DND-41 (cell line): ENCODE results near the gene CDC7.

Experiments
- ATAC-seq: fragments of 200-7000 bp; cut with Tn5 transposase; 3 replicates; pipeline ENCODE4 v1.9.1; 2021; ENCODE audit warnings: low read depth; ENCODE audit not compliant: insufficient read depth
- DNase-seq: peaks from one replicate; pipeline ENCODE4 v3.0.0-alpha.2; 2020
- H2AFZ ChIP-seq: 2 replicates; pipeline ENCODE4 v1.6.0; 2012; ENCODE audit warnings: low read depth, low read length
- H3K27ac ChIP-seq: 2 replicates; pipeline ENCODE4 v1.5.1; 2012; ENCODE audit warnings: low read length, inconsistent platforms
- H3K27me3 ChIP-seq: fragments of 200-600 bp; sonication (generic); 2 replicates; pipeline ENCODE4 v1.6.0; 2012; ENCODE audit warnings: low read length, mild to moderate bottlenecking, inconsistent platforms; ENCODE audit not compliant: insufficient read depth, poor library complexity
- H3K36me3 ChIP-seq: 2 replicates; pipeline ENCODE4 v1.5.1; 2012; ENCODE audit warnings: low read length, inconsistent platforms; ENCODE audit not compliant: insufficient read depth
- H3K4me1 ChIP-seq: 2 replicates; pipeline ENCODE4 v1.5.1; 2012; ENCODE audit warnings: mild to moderate bottlenecking, low read length; ENCODE audit not compliant: insufficient read depth
- H3K4me2 ChIP-seq: 2 replicates; pipeline ENCODE4 v1.6.0; 2012; ENCODE audit warnings: mild to moderate bottlenecking, moderate library complexity, low read length, inconsistent platforms; ENCODE audit not compliant: insufficient read depth
- H3K4me3 ChIP-seq, 2 experiments: fragments of 200-600 bp in 1 of 2; shearing (Covaris generic) in 1 of 2; 2 replicates each; pipeline ENCODE4 v1.5.1; 2012 to 2016; ENCODE audit warnings: inconsistent platforms in 2 of 2, low read length in 2 of 2, mild to moderate bottlenecking in 2 of 2, low read depth in 1 of 2, moderate library complexity in 1 of 2
- H3K79me2 ChIP-seq: 2 replicates; pipeline ENCODE4 v1.6.0; 2012; ENCODE audit warnings: low read length, inconsistent platforms; ENCODE audit not compliant: insufficient read depth
- H3K9ac ChIP-seq: 2 replicates; pipeline ENCODE4 v1.6.0; 2012; ENCODE audit warnings: low read depth, mild to moderate bottlenecking, inconsistent platforms, low read length, moderate library complexity
- H3K9me3 ChIP-seq: 2 replicates; pipeline ENCODE4 v1.5.1; 2012; ENCODE audit warnings: low read length, moderate library complexity, mild to moderate bottlenecking, inconsistent platforms; ENCODE audit not compliant: insufficient read depth, severe bottlenecking
- H4K20me1 ChIP-seq: 2 replicates; pipeline ENCODE4 v1.6.0; 2012; ENCODE audit warnings: low read length; ENCODE audit not compliant: insufficient read depth
- CTCF ChIP-seq: IDR thresholded peaks from 2 replicates; pipeline ENCODE4 v1.5.1; 2012; ENCODE audit warnings: borderline replicate concordance, low read length, moderate library complexity, mild to moderate bottlenecking; ENCODE audit not compliant: poor library complexity, severe bottlenecking; ENCODE audit errors: extremely low read depth
- EZH2 ChIP-seq: IDR thresholded peaks from 3 replicates; pipeline ENCODE4 v1.6.1; 2012; ENCODE audit warnings: borderline replicate concordance, low read depth, mild to moderate bottlenecking, moderate library complexity, low read length, inconsistent platforms; ENCODE audit not compliant: severe bottlenecking

The CDC7 gene

GRCh38 chr1:91555821-91556531 is 55.3 kb downstream of the CDC7 start:
- TF ChIP-seq CTCF (no peak), EZH2 (no peak)
- H3K9ac ChIP-seq = no peak overlapping the region
- no peak overlapping the region for H3K4me2 ChIP-seq
- H3K27me3 ChIP-seq = no peaks in the 10 kb centered on the region
- no peak overlapping the region for H3K27ac ChIP-seq
- H3K9me3 ChIP-seq = no peaks in the 10 kb centered on the region
- no peaks in the 10 kb centered on the region for H3K79me2 ChIP-seq
- H4K20me1 ChIP-seq = no peaks in the 10 kb centered on the region
- H3K4me3 ChIP-seq = no peak overlapping the region
- peaks cover 17% of the 10 kb centered on the region for H3K4me1 ChIP-seq
- no peak overlapping the region for H2AFZ ChIP-seq
- DNase-seq (no peak), ATAC-seq (peak; percentile 58; the same call in 2 of the 3 replicates)
- H3K36me3 ChIP-seq = no peaks in the 10 kb centered on the region

- Histone ChIP-seq H3K4me3 (no peak overlapping the region), H4K20me1 (no peaks in the 10 kb centered on the region), H2AFZ (no peak overlapping the region), H3K36me3 (no peaks in the 10 kb centered on the region), H3K27me3 (no peaks in the 10 kb centered on the region), H3K4me2 (no peak overlapping the region), H3K79me2 (no peaks in the 10 kb centered on the region), H3K9ac (no peak overlapping the region), H3K27ac (no peak overlapping the region), H3K9me3 (no peaks in the 10 kb centered on the region), H3K4me1 (peaks cover 17% of the 10 kb centered on the region)
- no peak for ATAC-seq
- DNase-seq = no peak
- TF ChIP-seq EZH2 (no peak), CTCF (no peak)
Observed at GRCh38 chr1:91556556-91556955, 55.9 kb downstream of the CDC7 start.

- Histone ChIP-seq H4K20me1 (no peaks in the 10 kb centered on the region), H3K36me3 (no peaks in the 10 kb centered on the region), H3K27me3 (no peaks in the 10 kb centered on the region), H3K9me3 (no peaks in the 10 kb centered on the region), H3K27ac (no peak overlapping the region), H3K4me3 (no peak overlapping the region), H3K79me2 (no peaks in the 10 kb centered on the region), H2AFZ (no peak overlapping the region), H3K9ac (no peak overlapping the region), H3K4me2 (no peak overlapping the region), H3K4me1 (peaks cover 17% of the 10 kb centered on the region)
- TF ChIP-seq EZH2 (no peak), CTCF (no peak)
- no peak for DNase-seq
- ATAC-seq = no peak
Observed at GRCh38 chr1:91557039-91557690, 56.5 kb downstream of the CDC7 start.

- no peak for DNase-seq
- Histone ChIP-seq H3K9me3 (no peaks in the 10 kb centered on the region), H3K4me3 (no peak overlapping the region), H3K27me3 (no peaks in the 10 kb centered on the region), H3K9ac (no peak overlapping the region), H3K4me1 (peaks cover 17% of the 10 kb centered on the region), H3K79me2 (no peaks in the 10 kb centered on the region), H3K36me3 (no peaks in the 10 kb centered on the region), H4K20me1 (no peaks in the 10 kb centered on the region), H2AFZ (no peak overlapping the region), H3K27ac (no peak overlapping the region), H3K4me2 (no peak overlapping the region)
- no peak for TF ChIP-seq EZH2
- no peak for TF ChIP-seq CTCF
- ATAC-seq = no peak
Observed at GRCh38 chr1:91557826-91558225, 57.2 kb downstream of the CDC7 start.
